HCT116 (cell line): Measurements from ENCODE around the gene STRADA. TPM values are rescaled to one million over a fixed set of nuclear protein-coding genes. Genes with fewer than 3 reads are reported as not detected.

Source experiments
- ATAC-seq: fragments of 200-7000 bp; cut with Tn5 transposase; 2 replicates; pipeline ENCODE4 v1.9.1; 2020; ENCODE audit warnings: mild to moderate bottlenecking, moderate library complexity
- BruUV-seq: library from RNA; stranded (reverse); fragments of 400-500 nt; replicated peaks from 2 replicates; lab custom pipeline; 2021; lab: Mats Ljungman, UMichigan
- CTCF ChIA-PET: fragments of 300-600 bp; sonication (Branson Sonifier 250); formaldehyde crosslinking; loops from one replicate; lab custom pipeline; 2021; ENCODE audit warnings: antibody characterized with exemption; lab: Charles Lee
- POLR2A ChIA-PET: fragments of 300-600, 350-600 bp; sonication (Branson Sonifier 250); formaldehyde crosslinking; loops from one replicate; lab custom pipeline; 2021; ENCODE audit warnings: antibody characterized with exemption; lab: Charles Lee
- RAD21 ChIA-PET, 2 experiments: fragments of 300-600 bp; sonication (Branson Sonifier 250); formaldehyde crosslinking; loops; one replicate each; lab custom pipeline; 2023; ENCODE audit warnings: low total read pairs in 2 of 2; ENCODE audit not compliant: uncharacterized antibody in 2 of 2, unreplicated experiment in 2 of 2, low non-redundant PET in 1 of 2; lab: Charles Lee
- DNase-seq: peaks from one replicate; pipeline ENCODE4 v3.0.0-alpha.2; 2010; ENCODE audit warnings: low read depth, low spot score
- H2AFZ ChIP-seq: fragments of 200-600 bp; shearing (Covaris generic), sonication (generic); 2 replicates; pipeline ENCODE4 v1.6.1; 2017; ENCODE audit warnings: low read depth, mixed run types, mixed read lengths, antibody characterized with exemption, low read length; ENCODE audit not compliant: poor library complexity, severe bottlenecking
- H3K27ac ChIP-seq: 2 replicates; pipeline ENCODE4 v1.5.1; 2012; ENCODE audit warnings: low read depth, low read length
- H3K27me3 ChIP-seq: fragments of 200-600 bp; sonication (generic); 2 replicates; pipeline ENCODE4 v1.6.1; 2016; ENCODE audit warnings: mixed run types, low read length, mixed read lengths; ENCODE audit not compliant: insufficient read depth
- H3K36me3 ChIP-seq, 2 experiments: fragments of 200-500 bp in 1 of 2; fragments of 200-600 bp in 1 of 2; sonication (Bioruptor generic) in 1 of 2; sonication (generic) in 1 of 2; 2 replicates each; pipeline versions ENCODE4 v1.5.1 to v1.6.1; 2014 to 2016; ENCODE audit warnings: low read length in 2 of 2, inconsistent platforms in 1 of 2, mixed read lengths in 1 of 2, mixed run types in 1 of 2; ENCODE audit not compliant: insufficient read depth in 2 of 2, control insufficient read depth in 1 of 2
- H3K4me1 ChIP-seq, 2 experiments: fragments of 200-600 bp in 1 of 2; sonication (generic) in 1 of 2; 2 replicates each; pipeline versions ENCODE4 v1.5.1 to v1.6.1; 2012 to 2017; ENCODE audit warnings: low read length in 2 of 2, inconsistent platforms in 1 of 2, mild to moderate bottlenecking in 1 of 2, mixed read lengths in 1 of 2, mixed run types in 1 of 2, moderate library complexity in 1 of 2; ENCODE audit not compliant: insufficient read depth in 2 of 2, control insufficient read depth in 1 of 2
- H3K4me2 ChIP-seq: fragments of 200-600 bp; sonication (generic); 2 replicates; pipeline ENCODE4 v1.6.1; 2017; ENCODE audit warnings: mixed run types, low read length, mixed read lengths
- H3K4me3 ChIP-seq, 2 experiments: fragments of 200-600 bp in 1 of 2; sonication (generic) in 1 of 2; replicated peaks in 1 of 2; 2 replicates each; pipeline ENCODE4 v1.5.1; 2011 to 2016; ENCODE audit warnings: low read length in 2 of 2, control low read depth in 1 of 2, low read depth in 1 of 2, mild to moderate bottlenecking in 1 of 2, mixed read lengths in 1 of 2, mixed run types in 1 of 2
- H3K79me2 ChIP-seq: fragments of 200-600 bp; sonication (generic); 2 replicates; pipeline ENCODE4 v1.6.1; 2017; ENCODE audit warnings: mild to moderate bottlenecking, mixed run types, low read length, moderate library complexity, mixed read lengths; ENCODE audit not compliant: insufficient read depth
- H3K9ac ChIP-seq: fragments of 200-600 bp; sonication (generic); 2 replicates; pipeline ENCODE4 v1.6.1; 2016; ENCODE audit warnings: low read length, mixed read lengths
- H3K9me2 ChIP-seq: fragments of 200-600 bp; sonication (generic), shearing (Covaris generic); 2 replicates; pipeline ENCODE4 v1.6.1; 2017; ENCODE audit warnings: mixed run types, mild to moderate bottlenecking, moderate library complexity; ENCODE audit not compliant: insufficient read depth
- H3K9me3 ChIP-seq, 2 experiments: fragments of 200-500 bp in 1 of 2; fragments of 200-600 bp in 1 of 2; sonication (Bioruptor generic) in 1 of 2; sonication (generic) in 1 of 2; 2 replicates each; pipeline ENCODE4 v1.6.1; 2014 to 2017; ENCODE audit warnings: low read length in 2 of 2, mixed read lengths in 2 of 2, inconsistent platforms in 1 of 2, low read depth in 1 of 2, mild to moderate bottlenecking in 1 of 2, mixed run types in 1 of 2, moderate library complexity in 1 of 2; ENCODE audit not compliant: control insufficient read depth in 1 of 2, insufficient read depth in 1 of 2
- H4K20me1 ChIP-seq: fragments of 200-600 bp; sonication (generic), shearing (Covaris generic); 2 replicates; pipeline ENCODE4 v1.6.1; 2017; ENCODE audit warnings: mixed run types, mild to moderate bottlenecking, moderate library complexity; ENCODE audit not compliant: insufficient read depth
- CBX3 ChIP-seq: IDR thresholded peaks from 2 replicates; pipeline ENCODE4 v1.6.1; 2012; ENCODE audit warnings: low read depth
- CEBPB ChIP-seq: IDR thresholded peaks from 2 replicates; pipeline ENCODE4 v1.6.1; 2012; ENCODE audit warnings: low read depth
- CTCF ChIP-seq, 3 experiments: fragments of 200-600 bp in 1 of 3; sonication (generic) in 1 of 3; IDR thresholded peaks in 2 of 3; conservative IDR thresholded peaks in 1 of 3; 2 replicates each; pipeline ENCODE4 v1.5.1; 2012 to 2017; ENCODE audit warnings: low read depth in 2 of 3, low read length in 2 of 3, antibody characterized with exemption in 1 of 3, borderline replicate concordance in 1 of 3, control low read depth in 1 of 3, mild to moderate bottlenecking in 1 of 3, mixed read lengths in 1 of 3, mixed run types in 1 of 3, moderate library complexity in 1 of 3; ENCODE audit not compliant: insufficient read depth in 1 of 3
- ELF1 ChIP-seq: IDR thresholded peaks from 2 replicates; pipeline ENCODE4 v1.6.1; 2012; ENCODE audit warnings: low read depth, borderline replicate concordance
- EZH2 ChIP-seq: fragments of 200-600 bp; sonication (generic); IDR thresholded peaks from 2 replicates; pipeline ENCODE4 v1.6.1; 2017; ENCODE audit warnings: antibody characterized with exemption, mixed run types
- EZH2phosphoT487 ChIP-seq: fragments of 200-600 bp; IDR thresholded peaks from 2 replicates; pipeline ENCODE4 v1.6.1; 2018; ENCODE audit warnings: antibody characterized with exemption, borderline replicate concordance
- FOSL1 ChIP-seq: IDR thresholded peaks from 2 replicates; pipeline ENCODE4 v1.6.1; 2012; ENCODE audit warnings: low read depth
- JUND ChIP-seq: IDR thresholded peaks from 2 replicates; pipeline ENCODE4 v1.6.1; 2012
- RAD21 ChIP-seq: IDR thresholded peaks from 2 replicates; pipeline ENCODE4 v1.6.1; 2012; ENCODE audit warnings: low read depth, mild to moderate bottlenecking
- SIN3A ChIP-seq: IDR thresholded peaks from 2 replicates; pipeline ENCODE4 v1.6.1; 2012; ENCODE audit warnings: low read depth
- SRF ChIP-seq: IDR thresholded peaks from 2 replicates; pipeline ENCODE4 v1.6.1; 2012; ENCODE audit warnings: low read depth
- TCF7L2 ChIP-seq: IDR thresholded peaks from 2 replicates; pipeline ENCODE4 v1.7.0; 2011; ENCODE audit warnings: borderline replicate concordance, inconsistent platforms; ENCODE audit not compliant: insufficient read depth, insufficient read length; ENCODE audit errors: extremely low read depth
- YY1 ChIP-seq: IDR thresholded peaks from 2 replicates; pipeline ENCODE4 v1.6.1; 2011; ENCODE audit warnings: low read length, low read depth, moderate library complexity, mild to moderate bottlenecking; ENCODE audit not compliant: insufficient replicate concordance; ENCODE audit errors: extremely low read depth
- ZFX ChIP-seq: fragments of 450-650 bp; IDR thresholded peaks from 2 replicates; pipeline ENCODE4 v1.6.1; 2017
- ZNF274 ChIP-seq: fragments of 200-500 bp; sonication (Bioruptor generic); IDR thresholded peaks from 2 replicates; pipeline ENCODE4 v1.6.1; 2014; ENCODE audit warnings: mild to moderate bottlenecking, low read depth, low read length, inconsistent platforms
- intact Hi-C: fragments of 100-400 bp; cut with micrococcal nuclease; formaldehyde crosslinking; loops from 2 replicates; pipeline ENCODE4 v1.10.0; 2022
- total RNA-seq: library from RNA; stranded (reverse); gene quantifications from one replicate; pipeline ENCODE4 v1.2.1, GENCODE V29; 2021; ENCODE audit not compliant: unreplicated experiment
- TF ChIP-seq, protein P1 (sequence below): IDR thresholded peaks from 2 replicates; pipeline ENCODE4 v1.6.1; 2011; ENCODE audit warnings: mild to moderate bottlenecking, low read length, moderate library complexity; ENCODE audit not compliant: insufficient replicate concordance; ENCODE audit errors: extremely low read depth
- TF ChIP-seq, protein P2 (sequence below): IDR thresholded peaks from 2 replicates; pipeline ENCODE4 v1.6.1; 2012

Gene STRADA
- total RNA-seq, 1 experiment from 2014 or later = 38.0 TPM

DNA sequence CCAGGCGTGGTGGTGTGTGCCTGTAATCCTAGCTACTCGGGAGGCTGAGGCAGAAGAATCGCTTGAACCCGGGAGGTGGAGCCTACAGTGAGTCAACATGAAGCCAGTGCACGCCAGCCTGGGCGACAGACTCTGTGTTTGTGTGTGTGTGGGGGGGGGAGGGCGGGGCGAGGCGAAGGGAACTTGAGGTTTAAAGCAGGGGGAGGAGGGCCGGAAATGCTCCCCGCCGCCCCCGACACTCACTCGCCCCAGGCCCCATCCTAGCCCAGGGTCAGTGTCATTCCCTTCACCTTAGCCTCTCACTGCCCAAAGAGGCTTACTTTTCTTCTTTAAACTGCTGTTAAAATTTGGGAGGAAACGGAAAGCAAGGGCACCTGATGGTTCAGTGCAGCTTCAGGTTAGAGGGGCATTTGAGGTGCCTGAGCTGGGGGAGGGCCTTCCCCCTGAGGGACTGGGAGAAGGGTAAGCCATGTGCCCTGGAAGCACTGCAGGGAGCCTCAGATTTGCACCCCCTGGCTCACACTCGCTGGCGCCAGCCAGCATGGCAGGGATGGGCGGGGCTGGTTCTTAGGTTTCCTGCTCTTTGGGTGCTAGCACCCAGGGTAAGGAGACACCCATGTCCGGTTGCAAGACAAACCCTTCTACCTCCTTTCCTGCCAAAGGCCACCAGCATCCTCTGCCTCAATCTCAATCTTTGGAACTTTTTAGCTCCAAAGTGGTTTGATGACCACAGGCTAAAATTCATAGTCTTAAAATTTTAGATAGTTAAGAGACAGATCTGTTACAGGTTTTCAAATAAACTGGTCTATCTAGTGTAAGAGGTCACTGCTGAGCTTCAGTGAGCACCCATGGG is 39.5 kb downstream of the STRADA start:
- CTCF ChIA-PET = interaction anchor here (1.1 to 1.6 kb wide), 3 partner anchors 9 to 267 kb away, joined by 3 read pairs; no protein-coding TSS in a partner anchor
- no peaks in the 10 kb centered on the region for H3K9me2 ChIP-seq
- no peak overlapping the region for H2AFZ ChIP-seq
- POLR2A ChIA-PET = interaction anchor here (0.6 kb wide), 1 partner anchor 10 kb away, joined by 3 read pairs; no protein-coding TSS in a partner anchor
- RAD21 ChIA-PET = no interaction called here
- no peaks in the 10 kb centered on the region for H3K9me3 ChIP-seq
- H3K4me2 ChIP-seq = no peak overlapping the region
- DNase-seq (no peak), ATAC-seq (no peak)
- intact Hi-C loops = no loop called here
- no peaks in the 10 kb centered on the region for H3K79me2 ChIP-seq
- no peak overlapping the region for H3K27ac ChIP-seq
- TF ChIP-seq, protein P1, sequence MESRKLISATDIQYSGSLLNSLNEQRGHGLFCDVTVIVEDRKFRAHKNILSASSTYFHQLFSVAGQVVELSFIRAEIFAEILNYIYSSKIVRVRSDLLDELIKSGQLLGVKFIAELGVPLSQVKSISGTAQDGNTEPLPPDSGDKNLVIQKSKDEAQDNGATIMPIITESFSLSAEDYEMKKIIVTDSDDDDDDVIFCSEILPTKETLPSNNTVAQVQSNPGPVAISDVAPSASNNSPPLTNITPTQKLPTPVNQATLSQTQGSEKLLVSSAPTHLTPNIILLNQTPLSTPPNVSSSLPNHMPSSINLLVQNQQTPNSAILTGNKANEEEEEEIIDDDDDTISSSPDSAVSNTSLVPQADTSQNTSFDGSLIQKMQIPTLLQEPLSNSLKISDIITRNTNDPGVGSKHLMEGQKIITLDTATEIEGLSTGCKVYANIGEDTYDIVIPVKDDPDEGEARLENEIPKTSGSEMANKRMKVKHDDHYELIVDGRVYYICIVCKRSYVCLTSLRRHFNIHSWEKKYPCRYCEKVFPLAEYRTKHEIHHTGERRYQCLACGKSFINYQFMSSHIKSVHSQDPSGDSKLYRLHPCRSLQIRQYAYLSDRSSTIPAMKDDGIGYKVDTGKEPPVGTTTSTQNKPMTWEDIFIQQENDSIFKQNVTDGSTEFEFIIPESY = no peak
- TF ChIP-seq CBX3 = no peak
- TF ChIP-seq, protein P2, sequence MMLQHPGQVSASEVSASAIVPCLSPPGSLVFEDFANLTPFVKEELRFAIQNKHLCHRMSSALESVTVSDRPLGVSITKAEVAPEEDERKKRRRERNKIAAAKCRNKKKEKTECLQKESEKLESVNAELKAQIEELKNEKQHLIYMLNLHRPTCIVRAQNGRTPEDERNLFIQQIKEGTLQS = no peak
- TF ChIP-seq ZNF274 = no peak
- no peak for TF ChIP-seq ZFX
- no peak for TF ChIP-seq SIN3A
- TF ChIP-seq EZH2phosphoT487 = no peak
- TF ChIP-seq SRF = no peak
- no peak for TF ChIP-seq RAD21
- no peak for TF ChIP-seq ELF1
- TF ChIP-seq CTCF (IDR thresholded peaks at IDR 0.05 in 2 of 3, conservative IDR thresholded peaks at IDR 0.05 in 1 of 3; ENCODE audit: borderline replicate concordance in 1 of 3, insufficient read depth in 1 of 3, low read depth in 2 of 3, low read length in 2 of 3) = no peak
- TF ChIP-seq JUND = no peak
- TF ChIP-seq TCF7L2 = no peak
- TF ChIP-seq YY1 = no peak
- no peak for TF ChIP-seq FOSL1
- TF ChIP-seq EZH2 = no peak
- no peak for TF ChIP-seq CEBPB
- no peaks in the 10 kb centered on the region for H3K27me3 ChIP-seq
- H3K9ac ChIP-seq = no peak overlapping the region
- no peaks in the 10 kb centered on the region for H4K20me1 ChIP-seq
- H3K4me1 ChIP-seq = peaks cover 5 to 27% of the 10 kb centered on the region in 2 experiments
- no peak overlapping the region for H3K4me3 ChIP-seq
- H3K36me3 ChIP-seq = no peaks in the 10 kb centered on the region
- no TSS peak for BruUV-seq
